ENCODE measurements around the gene CBFA2T3.

The CBFA2T3 gene

DNA sequence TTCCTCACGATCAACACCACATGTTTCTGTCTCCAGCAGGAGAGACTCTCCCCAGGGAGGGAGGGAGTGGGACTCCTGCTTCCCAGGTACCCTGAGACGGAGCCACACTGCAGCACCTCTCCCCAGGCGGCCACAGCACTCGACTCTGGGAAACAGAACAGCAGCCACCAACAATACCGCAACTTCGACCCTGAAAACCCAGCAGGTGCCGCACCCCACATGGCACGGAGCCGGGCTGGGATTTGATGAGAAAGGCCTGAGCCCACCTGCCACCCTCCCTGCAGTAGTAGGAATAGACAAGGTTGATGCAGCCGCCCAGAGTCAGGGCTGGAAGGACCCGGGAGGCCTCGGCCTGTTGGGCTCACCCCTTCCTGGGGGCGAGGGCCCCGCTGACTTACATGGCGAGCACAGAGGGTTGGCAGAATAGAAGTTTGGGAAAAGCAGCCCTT lies 134.7 kb downstream of the CBFA2T3 start:
- Histone ChIP-seq H3K9me3 (no peaks in the 10 kb centered on the region), H3K4me3 (no peak overlapping the region), H3K27ac (no peak overlapping the region), H3K4me1 (no peaks in the 10 kb centered on the region), H3K36me3 (peaks cover 18 to 60% (median 54%) of the 10 kb centered on the region in 3 donors), H3K27me3 (no peaks in the 10 kb centered on the region)
- DNase-seq: no peak
- TF ChIP-seq, protein P1, sequence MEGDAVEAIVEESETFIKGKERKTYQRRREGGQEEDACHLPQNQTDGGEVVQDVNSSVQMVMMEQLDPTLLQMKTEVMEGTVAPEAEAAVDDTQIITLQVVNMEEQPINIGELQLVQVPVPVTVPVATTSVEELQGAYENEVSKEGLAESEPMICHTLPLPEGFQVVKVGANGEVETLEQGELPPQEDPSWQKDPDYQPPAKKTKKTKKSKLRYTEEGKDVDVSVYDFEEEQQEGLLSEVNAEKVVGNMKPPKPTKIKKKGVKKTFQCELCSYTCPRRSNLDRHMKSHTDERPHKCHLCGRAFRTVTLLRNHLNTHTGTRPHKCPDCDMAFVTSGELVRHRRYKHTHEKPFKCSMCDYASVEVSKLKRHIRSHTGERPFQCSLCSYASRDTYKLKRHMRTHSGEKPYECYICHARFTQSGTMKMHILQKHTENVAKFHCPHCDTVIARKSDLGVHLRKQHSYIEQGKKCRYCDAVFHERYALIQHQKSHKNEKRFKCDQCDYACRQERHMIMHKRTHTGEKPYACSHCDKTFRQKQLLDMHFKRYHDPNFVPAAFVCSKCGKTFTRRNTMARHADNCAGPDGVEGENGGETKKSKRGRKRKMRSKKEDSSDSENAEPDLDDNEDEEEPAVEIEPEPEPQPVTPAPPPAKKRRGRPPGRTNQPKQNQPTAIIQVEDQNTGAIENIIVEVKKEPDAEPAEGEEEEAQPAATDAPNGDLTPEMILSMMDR (IDR thresholded peaks at IDR 0.05): no peak
- intact Hi-C loops (cut with DNase I; ENCODE audit: low total_unique reads): no loop called here

DNA sequence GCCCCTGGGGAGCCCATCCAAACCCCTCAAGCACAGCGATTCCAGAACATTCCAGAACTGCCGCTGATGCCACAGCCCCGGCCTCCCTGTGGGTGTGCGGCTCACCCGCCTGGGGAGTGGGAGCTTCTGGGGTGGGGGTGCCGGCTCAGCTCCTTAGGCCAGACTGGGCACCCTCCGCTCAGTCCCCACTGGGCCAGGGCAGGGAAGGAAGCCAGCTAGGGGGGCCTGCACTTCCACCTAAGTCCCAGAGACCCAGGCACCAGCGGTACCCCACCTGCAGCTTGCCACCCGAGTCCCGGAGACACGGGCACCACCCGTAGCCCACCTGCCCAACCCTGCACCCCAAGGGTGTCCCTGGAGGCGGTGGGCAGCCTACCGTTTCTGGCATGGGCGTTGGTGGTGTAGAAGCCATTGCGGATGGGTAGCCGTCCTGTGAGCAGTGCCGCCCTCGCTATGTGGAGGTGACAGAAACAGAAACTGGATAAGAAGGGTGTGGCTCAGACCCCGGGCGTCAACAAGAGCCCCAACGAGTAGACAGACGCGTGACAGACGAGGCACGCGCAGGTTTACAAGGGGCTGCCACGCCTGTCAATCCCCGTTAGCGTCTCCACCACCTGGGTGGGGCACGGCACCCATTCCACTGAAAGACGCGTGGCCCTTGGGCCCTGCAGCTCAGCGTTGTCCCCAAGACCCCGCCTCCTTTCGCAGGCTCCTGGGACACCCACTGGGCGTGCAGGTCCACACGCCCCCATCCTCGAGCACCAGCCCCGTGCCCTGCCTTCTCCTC lies 135.3 kb downstream of the CBFA2T3 start:
- intact Hi-C loops (cut with DNase I; ENCODE audit: low total_unique reads): no loop called here
- H3K4me3 ChIP-seq: no peak overlapping the region
- no peak for DNase-seq
- H3K36me3 ChIP-seq: peaks cover 18 to 65% (median 54%) of the 10 kb centered on the region in 3 donors
- no peaks in the 10 kb centered on the region for H3K9me3 ChIP-seq
- no peak overlapping the region for H3K27ac ChIP-seq
- TF ChIP-seq, protein P1 (IDR thresholded peaks at IDR 0.05): no peak
- H3K27me3 ChIP-seq: no peaks in the 10 kb centered on the region
- no peaks in the 10 kb centered on the region for H3K4me1 ChIP-seq

DNA sequence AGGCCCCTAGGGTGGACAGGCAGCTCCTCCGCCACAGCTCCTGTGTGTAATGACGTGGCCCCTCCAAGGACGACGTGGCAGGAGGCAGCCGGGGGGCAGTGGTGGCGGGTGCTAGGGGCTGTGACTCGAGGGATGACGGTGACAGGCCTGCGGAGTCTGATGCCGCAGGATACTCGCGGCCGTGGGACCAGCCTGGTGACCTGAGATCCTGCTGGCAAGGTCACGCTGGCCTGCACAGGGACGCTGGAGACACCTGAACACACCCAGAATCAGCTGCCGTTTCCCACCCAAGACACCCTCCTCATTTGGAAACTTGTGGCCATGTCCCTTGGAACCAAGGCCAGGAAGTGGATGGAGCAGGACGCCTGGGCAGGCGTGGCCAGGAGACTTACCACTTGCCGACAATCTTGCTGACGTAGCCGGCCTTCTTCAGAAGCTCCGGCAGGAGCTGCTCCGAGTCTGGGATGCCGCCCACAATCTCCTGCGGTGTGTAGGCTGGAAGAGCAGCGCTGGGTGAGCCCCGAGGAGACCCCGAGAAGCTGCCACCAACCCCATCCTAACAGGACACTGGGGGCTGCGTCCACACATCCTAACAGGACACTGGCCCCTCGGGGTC lies 136.3 kb downstream of the CBFA2T3 start:
- intact Hi-C loops (cut with DNase I; ENCODE audit: low total_unique reads): no loop called here

DNA sequence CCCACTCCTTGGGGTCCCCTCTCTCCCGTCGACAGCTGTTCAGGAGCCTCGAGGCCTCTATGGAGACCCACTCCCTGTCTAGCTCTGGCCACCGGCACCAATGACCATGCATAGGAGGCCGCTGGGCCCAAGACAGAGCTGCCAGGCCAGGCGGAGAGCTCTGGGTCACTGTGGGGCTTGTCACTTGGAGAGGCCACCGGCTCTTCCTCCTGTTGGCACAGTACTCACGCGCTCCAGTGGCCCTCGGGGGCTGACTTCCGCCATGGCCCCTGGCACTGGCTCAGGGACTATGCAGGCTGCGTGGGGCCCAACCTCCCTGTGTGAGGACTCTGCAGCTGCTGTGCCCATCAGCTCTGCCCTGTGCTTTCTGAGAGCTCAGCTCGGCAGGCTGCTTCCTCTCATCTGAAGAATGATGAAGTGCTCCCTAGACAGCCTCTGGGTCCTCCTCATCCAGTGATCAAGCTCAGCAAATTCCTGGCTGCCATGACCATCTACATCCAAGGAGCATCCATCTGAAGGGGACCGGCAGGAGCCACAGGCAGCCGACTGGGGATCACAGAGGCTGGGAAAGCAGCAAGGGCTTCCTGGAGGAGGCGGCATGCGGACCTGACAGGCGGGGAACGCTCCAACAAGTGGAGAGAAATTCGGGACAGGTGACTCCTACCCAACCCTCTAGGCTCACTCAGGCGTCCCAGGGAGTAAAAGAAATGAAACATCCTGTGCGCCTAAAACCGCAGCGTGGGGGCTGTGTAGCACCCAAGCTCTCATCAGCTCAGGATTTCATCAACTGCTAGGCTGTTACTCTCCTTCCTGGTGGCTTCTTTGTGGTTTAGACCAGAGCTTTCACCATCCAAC lies 137.0 kb downstream of the CBFA2T3 start:
- Histone ChIP-seq H3K4me3 (no peak overlapping the region), H3K4me1 (no peaks in the 10 kb centered on the region), H3K9me3 (no peaks in the 10 kb centered on the region), H3K27ac (no peak overlapping the region), H3K27me3 (no peaks in the 10 kb centered on the region), H3K36me3 (peaks cover 25 to 78% (median 62%) of the 10 kb centered on the region in 3 donors)
- no peak for DNase-seq
- TF ChIP-seq, protein P1 (IDR thresholded peaks at IDR 0.05): no peak
- intact Hi-C loops (cut with DNase I; ENCODE audit: low total_unique reads): no loop called here

More for the DNA sequence above, 136.3 kb downstream of the CBFA2T3 start:
- Histone ChIP-seq H3K36me3 (peaks cover 18 to 70% (median 56%) of the 10 kb centered on the region in 3 donors), H3K4me1 (no peaks in the 10 kb centered on the region), H3K4me3 (no peak overlapping the region), H3K27me3 (no peaks in the 10 kb centered on the region), H3K27ac (no peak overlapping the region), H3K9me3 (no peaks in the 10 kb centered on the region)
- TF ChIP-seq, protein P1 (IDR thresholded peaks at IDR 0.05): no peak
- no peak for DNase-seq

DNA sequence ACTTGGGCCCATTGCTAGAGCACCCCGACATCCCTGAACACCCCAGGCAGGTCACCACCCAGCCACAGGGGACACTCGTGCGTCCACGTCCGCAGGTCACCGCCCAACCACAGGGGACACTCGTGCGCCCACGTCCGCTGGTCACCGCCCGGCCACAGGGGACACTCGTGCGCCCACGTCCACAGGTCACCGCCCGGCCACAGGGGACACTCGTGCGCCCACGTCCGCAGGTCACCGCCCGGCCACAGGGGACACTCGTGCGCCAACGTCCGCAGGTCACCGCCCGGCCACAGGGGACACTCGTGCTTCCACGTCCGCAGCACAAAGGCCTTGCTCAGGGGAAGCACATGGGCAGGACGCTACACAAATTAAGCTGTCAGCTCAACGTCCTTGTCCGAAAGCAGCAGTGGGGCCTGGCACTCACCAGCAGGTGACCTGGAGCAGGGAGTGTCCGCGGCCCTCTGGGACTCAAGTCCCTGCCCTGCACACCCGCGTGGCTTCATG lies 137.9 kb downstream of the CBFA2T3 start:
- Histone ChIP-seq H3K4me1 (no peaks in the 10 kb centered on the region), H3K27ac (no peak overlapping the region), H3K9me3 (no peaks in the 10 kb centered on the region), H3K36me3 (peaks cover 25 to 86% (median 66%) of the 10 kb centered on the region in 3 donors), H3K4me3 (no peak overlapping the region), H3K27me3 (no peaks in the 10 kb centered on the region)
- intact Hi-C loops (cut with DNase I; ENCODE audit: low total_unique reads): no loop called here
- TF ChIP-seq, protein P1 (IDR thresholded peaks at IDR 0.05): no peak
- no peak for DNase-seq
